OCI-LY7 (cell line): Measurements from ENCODE around the gene NCKAP5.

Experiments used
- CTCF ChIP-seq: fragments of 200-600 bp; sonication (generic); conservative IDR thresholded peaks from 2 replicates; pipeline ENCODE4 v1.5.1; 2014; ENCODE audit warnings: mild to moderate bottlenecking, antibody characterized with exemption, low read length, moderate library complexity, mixed read lengths
- EZH2phosphoT487 ChIP-seq: fragments of 200-600 bp; sonication (generic); IDR thresholded peaks from 2 replicates; pipeline ENCODE4 v1.6.1; 2018; ENCODE audit warnings: low read depth, borderline replicate concordance, mild to moderate bottlenecking, mixed run types, antibody characterized with exemption, low read length, moderate library complexity, mixed read lengths

GRCh38 chr2:132719480-132719879 is 848.8 kb downstream of the NCKAP5 start:
- TF ChIP-seq CTCF = no peak
- TF ChIP-seq EZH2phosphoT487 = no peak
